Endothelial cell (in vitro differentiated cells): Measurements from ENCODE around the gene DCUN1D3. TPM values are rescaled to one million over a fixed set of nuclear protein-coding genes. Genes with fewer than 3 reads are reported as not detected.

ENCODE experiments used
- DNase-seq: peaks from one replicate; pipeline ENCODE4 v3.0.0; 2021; ENCODE audit warnings: low spot score
- H3K27ac Mint-ChIP-seq: one replicate; pipeline ENCODE4 v1.8.0; 2021; ENCODE audit warnings: mixed read lengths, inconsistent platforms; ENCODE audit not compliant: unreplicated experiment
- H3K27me3 Mint-ChIP-seq: one replicate; pipeline ENCODE4 v1.8.0; 2021; ENCODE audit warnings: mild to moderate bottlenecking, moderate library complexity, mixed read lengths, inconsistent platforms; ENCODE audit not compliant: unreplicated experiment
- H3K36me3 Mint-ChIP-seq: one replicate; pipeline ENCODE4 v1.8.0; 2021; ENCODE audit warnings: mild to moderate bottlenecking, low read depth, mixed read lengths, inconsistent platforms; ENCODE audit not compliant: unreplicated experiment
- H3K4me1 Mint-ChIP-seq: one replicate; pipeline ENCODE4 v1.8.0; 2021; ENCODE audit warnings: mild to moderate bottlenecking, mixed read lengths, inconsistent platforms; ENCODE audit not compliant: unreplicated experiment
- H3K4me3 Mint-ChIP-seq: one replicate; pipeline ENCODE4 v1.8.0; 2021; ENCODE audit warnings: mild to moderate bottlenecking, mixed read lengths, inconsistent platforms; ENCODE audit not compliant: unreplicated experiment
- H3K9me3 Mint-ChIP-seq: one replicate; pipeline ENCODE4 v1.8.0; 2021; ENCODE audit warnings: mixed read lengths, inconsistent platforms; ENCODE audit not compliant: unreplicated experiment
- CTCF ChIP-seq: fragments of 200-600 bp; sonication (generic); IDR thresholded peaks from one replicate; pipeline ENCODE4 v1.5.0; 2021; ENCODE audit warnings: antibody characterized with exemption; ENCODE audit not compliant: unreplicated experiment
- total RNA-seq: library from RNA; stranded (reverse); fragmentation: NEBNext Ultra II Directional; extraction: Animal tissue kit (Norgen Biotek cat#: 25700); gene quantifications from one replicate; pipeline ENCODE4 v1.2.1, GENCODE V29; 2021; ENCODE audit not compliant: unreplicated experiment

DCUN1D3 gene
- total RNA-seq, 1 donor from 2014 or later, result 17.2 TPM

GRCh38 chr16:20906341-20907255 is 6.4 kb upstream of the DCUN1D3 start:
- H3K36me3 Mint-ChIP-seq, result peaks cover 5% of the 10 kb centered on the region
- no peak overlapping the region for H3K4me3 Mint-ChIP-seq
- H3K4me1 Mint-ChIP-seq, result peaks cover 57% of the 10 kb centered on the region
- no peak overlapping the region for H3K27ac Mint-ChIP-seq
- DNase-seq, result no peak
- H3K9me3 Mint-ChIP-seq, result no peaks in the 10 kb centered on the region
- TF ChIP-seq CTCF, result no peak
- H3K27me3 Mint-ChIP-seq, result peaks cover 2% of the 10 kb centered on the region

- Mint-ChIP-seq H3K36me3 (peaks cover 5% of the 10 kb centered on the region), H3K27me3 (peaks cover 5% of the 10 kb centered on the region), H3K4me1 (peaks cover 53% of the 10 kb centered on the region), H3K27ac (no peak overlapping the region), H3K9me3 (no peaks in the 10 kb centered on the region), H3K4me3 (no peak overlapping the region)
- no peak for TF ChIP-seq CTCF
- no peak for DNase-seq
These were observed 5.4 kb upstream of the DCUN1D3 start for GRCh38 chr16:20905576-20905975.

- Mint-ChIP-seq H3K4me3 (no peak overlapping the region), H3K9me3 (no peaks in the 10 kb centered on the region), H3K27me3 (peaks cover 8% of the 10 kb centered on the region), H3K27ac (peak overlapping the region; percentile 86), H3K4me1 (peaks cover 51% of the 10 kb centered on the region), H3K36me3 (peaks cover 5% of the 10 kb centered on the region)
- no peak for DNase-seq
- no peak for TF ChIP-seq CTCF
These were observed 4.4 kb upstream of the DCUN1D3 start for GRCh38 chr16:20904507-20905081.

- no peak overlapping the region for H3K4me3 Mint-ChIP-seq
- H3K4me1 Mint-ChIP-seq, result peaks cover 56% of the 10 kb centered on the region
- H3K36me3 Mint-ChIP-seq, result peaks cover 5% of the 10 kb centered on the region
- no peak for DNase-seq
- no peak for TF ChIP-seq CTCF
- peaks cover 8% of the 10 kb centered on the region for H3K27me3 Mint-ChIP-seq
- no peaks in the 10 kb centered on the region for H3K9me3 Mint-ChIP-seq
- H3K27ac Mint-ChIP-seq, result peak overlapping the region; percentile 86
These were observed 3.8 kb upstream of the DCUN1D3 start for GRCh38 chr16:20903899-20904506.
